LNCAP (cell line): ENCODE results near the gene USP53.

ENCODE experiments used
- TF ChIP-seq, protein P1 (sequence below): fragments of 450-650 bp; IDR thresholded peaks from 2 replicates; pipeline ENCODE4 v1.5.1; 2017; ENCODE audit warnings: mild to moderate bottlenecking

Gene USP53

GRCh38 chr4:119313237-119313636 is 100.7 kb downstream of the USP53 start:
- TF ChIP-seq, protein P1, sequence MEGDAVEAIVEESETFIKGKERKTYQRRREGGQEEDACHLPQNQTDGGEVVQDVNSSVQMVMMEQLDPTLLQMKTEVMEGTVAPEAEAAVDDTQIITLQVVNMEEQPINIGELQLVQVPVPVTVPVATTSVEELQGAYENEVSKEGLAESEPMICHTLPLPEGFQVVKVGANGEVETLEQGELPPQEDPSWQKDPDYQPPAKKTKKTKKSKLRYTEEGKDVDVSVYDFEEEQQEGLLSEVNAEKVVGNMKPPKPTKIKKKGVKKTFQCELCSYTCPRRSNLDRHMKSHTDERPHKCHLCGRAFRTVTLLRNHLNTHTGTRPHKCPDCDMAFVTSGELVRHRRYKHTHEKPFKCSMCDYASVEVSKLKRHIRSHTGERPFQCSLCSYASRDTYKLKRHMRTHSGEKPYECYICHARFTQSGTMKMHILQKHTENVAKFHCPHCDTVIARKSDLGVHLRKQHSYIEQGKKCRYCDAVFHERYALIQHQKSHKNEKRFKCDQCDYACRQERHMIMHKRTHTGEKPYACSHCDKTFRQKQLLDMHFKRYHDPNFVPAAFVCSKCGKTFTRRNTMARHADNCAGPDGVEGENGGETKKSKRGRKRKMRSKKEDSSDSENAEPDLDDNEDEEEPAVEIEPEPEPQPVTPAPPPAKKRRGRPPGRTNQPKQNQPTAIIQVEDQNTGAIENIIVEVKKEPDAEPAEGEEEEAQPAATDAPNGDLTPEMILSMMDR: no peak

DNA sequence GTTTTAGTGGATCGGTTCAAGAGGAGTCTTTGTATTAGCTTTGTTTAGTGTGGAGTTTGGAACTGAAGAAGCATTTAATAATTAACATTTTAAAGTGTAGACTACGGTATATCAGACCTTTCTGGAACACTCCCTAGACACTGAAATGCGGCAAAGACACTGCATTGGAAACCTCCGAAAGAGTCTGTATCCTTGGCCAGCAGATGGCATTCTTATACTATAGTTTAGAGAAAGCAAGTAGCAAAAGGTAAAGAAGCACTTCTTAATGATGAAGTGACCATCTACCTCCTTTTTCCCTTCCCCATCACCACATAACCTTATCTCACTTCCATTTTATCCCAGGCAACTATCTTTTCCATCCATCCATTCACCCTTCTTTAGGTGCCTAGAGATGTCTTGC is 101.8 kb downstream of the USP53 start:
- TF ChIP-seq, protein P1: peak; percentile 38; the same call in 1 of the 2 replicates

DNA sequence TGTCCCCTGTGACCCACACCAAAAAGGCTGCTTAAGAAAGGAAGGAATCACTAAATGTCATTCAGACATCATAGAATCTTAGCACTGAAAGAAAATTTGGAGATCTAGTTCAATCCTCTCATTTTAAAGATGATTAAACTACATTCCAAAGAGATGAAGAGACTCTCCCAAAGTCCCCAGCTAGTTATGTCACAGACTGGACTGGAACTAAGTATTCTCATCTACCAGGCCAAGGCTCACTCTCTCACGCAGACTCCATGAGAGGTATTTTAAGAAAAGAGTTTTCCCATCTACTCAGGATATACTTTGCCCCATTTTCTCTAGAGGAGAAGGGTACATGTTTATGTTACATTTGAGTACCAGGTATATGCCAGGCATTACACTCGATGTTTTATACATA is 102.5 kb downstream of the USP53 start:
- TF ChIP-seq, protein P1: no peak

- TF ChIP-seq, protein P1: no peak
Measured at GRCh38 chr4:119317990-119318389, 105.5 kb downstream of the USP53 start.

DNA sequence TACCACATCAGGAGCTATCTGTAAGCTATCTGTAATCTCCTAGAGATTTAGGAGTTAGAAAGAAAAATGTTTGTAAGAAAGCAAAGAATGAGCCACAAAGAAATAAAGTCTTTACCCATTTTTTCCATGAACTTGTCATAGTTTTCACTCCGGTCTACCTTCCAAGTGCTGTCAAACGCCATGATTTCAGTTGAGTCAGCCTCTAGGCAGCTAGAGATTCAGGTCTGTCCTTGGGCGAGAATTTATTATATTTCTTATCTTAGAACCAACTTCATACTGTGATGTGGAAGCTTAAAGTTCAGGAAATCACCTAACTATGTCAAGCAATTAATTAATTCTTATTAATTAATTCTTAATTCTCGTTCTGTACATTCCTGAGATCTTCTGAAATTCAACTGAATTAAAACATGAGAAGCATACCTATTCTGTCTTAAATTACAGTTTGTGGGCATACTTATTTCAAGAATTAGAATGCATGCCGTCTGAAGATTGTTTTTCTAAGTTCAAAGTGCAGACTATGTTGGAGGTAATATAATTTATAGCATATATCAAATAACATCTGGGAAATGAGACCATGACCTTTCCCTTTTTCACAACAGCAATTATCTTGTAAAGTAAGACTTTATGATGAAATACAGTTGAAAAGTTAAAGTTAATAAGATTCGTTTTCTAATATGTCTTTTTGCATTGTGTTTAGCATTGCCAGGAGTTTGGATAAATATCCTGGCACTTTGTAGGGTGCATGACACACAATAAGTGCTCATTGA is 109.6 kb downstream of the USP53 start, which contains the start of gene FABP2:
FABP2 (minus strand) TSS at position 218 of the 767 bp plus-strand sequence; CDS start at position 182, 36 bp downstream.
- TF ChIP-seq, protein P1: no peak

DNA sequence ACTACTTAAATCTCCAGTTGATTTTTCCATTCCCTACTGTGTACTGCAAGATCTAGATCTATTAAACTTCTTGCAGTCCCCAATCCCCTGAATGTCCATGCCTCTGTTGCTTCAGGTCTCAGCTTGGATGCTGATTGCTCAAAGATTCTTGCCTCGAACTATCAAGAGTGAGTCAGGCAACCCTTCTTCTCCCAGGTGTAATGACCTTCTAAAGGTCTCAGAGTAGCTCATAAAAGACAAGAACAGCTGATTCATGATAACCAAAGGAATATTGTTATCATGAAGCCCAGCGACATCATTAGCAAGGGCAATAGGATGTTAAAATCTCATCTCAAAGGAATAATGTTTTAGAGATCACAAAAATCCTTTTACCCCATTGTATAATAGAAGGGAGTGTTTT is 116.2 kb downstream of the USP53 start:
- TF ChIP-seq, protein P1: no peak

GRCh38 chr4:119329835-119330620 is 117.5 kb downstream of the USP53 start:
- TF ChIP-seq, protein P1: no peak
